Endothelial cell of umbilical vein (primary cell): ENCODE measurements around the gene PPA2.

ENCODE experiments used
- CTCF ChIP-seq, 2 donors: IDR thresholded peaks; 1 replicate in 1 of 2; 2 replicates in 1 of 2; pipeline ENCODE4 v1.5.1; 2011; ENCODE audit warnings: low read length in 2 of 2, mild to moderate bottlenecking in 2 of 2, moderate library complexity in 2 of 2, control low read depth in 1 of 2, inconsistent platforms in 1 of 2, low read depth in 1 of 2; ENCODE audit not compliant: insufficient read depth in 1 of 2; ENCODE audit errors: extremely low read depth in 1 of 2
- JUN ChIP-seq: IDR thresholded peaks from 2 replicates; pipeline ENCODE4 v1.6.1; 2011; ENCODE audit warnings: borderline replicate concordance, low read depth; ENCODE audit not compliant: insufficient read length, insufficient read depth

GRCh38 chr4:105440890-105441289 lies 33.0 kb downstream of the PPA2 start:
- TF ChIP-seq CTCF (IDR thresholded peaks at IDR 0.05; ENCODE audit: extremely low read depth in 1 of 2, insufficient read depth in 1 of 2, low read depth in 1 of 2, low read length in 2 of 2) (no peak), JUN (no peak)
